Common myeloid progenitor, CD34-positive (primary cell): ENCODE measurements around the gene TEX11.
"Not testable (repeated sequence)": the region's sequence is repeated elsewhere in the genome, so short reads cannot be mapped to it uniquely, and the experiment has no call there.

Source experiments
- CTCF ChIA-PET: fragments of 350-600 bp; sonication (Branson Sonifier 250); formaldehyde crosslinking; loops from one replicate; lab custom pipeline; 2021; ENCODE audit warnings: antibody characterized with exemption; lab: Charles Lee
- POLR2A ChIA-PET: fragments of 350-600 bp; sonication (Branson Sonifier 250); formaldehyde crosslinking; loops from one replicate; lab custom pipeline; 2021; ENCODE audit warnings: antibody characterized with exemption; lab: Charles Lee
- DNase-seq, 3 donors: peaks; one replicate each; pipeline versions ENCODE4 v3.0.0 to v3.0.0-alpha.2; 2013
- H3K27ac ChIP-seq, 2 experiments: 1 replicate in 1 of 2; 2 replicates in 1 of 2; pipeline ENCODE4 v1.7.0; 2013; ENCODE audit warnings: inconsistent platforms in 2 of 2, low read length in 2 of 2, mild to moderate bottlenecking in 2 of 2, low read depth in 1 of 2, moderate library complexity in 1 of 2; ENCODE audit not compliant: severe bottlenecking in 2 of 2, insufficient read depth in 1 of 2, poor library complexity in 1 of 2
- H3K27me3 ChIP-seq, 5 experiments: replicated peaks in 2 of 5; 1 replicate in 3 of 5; 2 replicates in 2 of 5; pipeline versions ENCODE4 v1.6.1 to v1.7.0; 2013; ENCODE audit warnings: low read length in 4 of 5, mild to moderate bottlenecking in 2 of 5, moderate library complexity in 2 of 5, inconsistent platforms in 1 of 5; ENCODE audit not compliant: insufficient read depth in 5 of 5, control insufficient read depth in 4 of 5
- H3K36me3 ChIP-seq, 4 experiments: 1 replicate in 2 of 4; 2 replicates in 2 of 4; pipeline versions ENCODE4 v1.6.1 to v1.7.0; 2013; ENCODE audit warnings: low read length in 3 of 4, control low read depth in 1 of 4, mild to moderate bottlenecking in 1 of 4; ENCODE audit not compliant: control insufficient read depth in 4 of 4, insufficient read depth in 4 of 4
- H3K4me1 ChIP-seq, 4 experiments: 1 replicate in 3 of 4; 2 replicates in 1 of 4; pipeline versions ENCODE4 v1.6.1 to v1.7.1; 2013; ENCODE audit warnings: low read length in 3 of 4, mild to moderate bottlenecking in 3 of 4, control low read depth in 1 of 4, inconsistent platforms in 1 of 4, moderate library complexity in 1 of 4; ENCODE audit not compliant: control insufficient read depth in 4 of 4, insufficient read depth in 4 of 4; ENCODE audit errors: control extremely low read depth in 1 of 4
- H3K4me3 ChIP-seq, 7 experiments: 1 replicate in 4 of 7; 2 replicates in 3 of 7; pipeline versions ENCODE4 v1.5.1 to v1.7.0; 2013; ENCODE audit warnings: mild to moderate bottlenecking in 7 of 7, low read length in 6 of 7, moderate library complexity in 6 of 7, inconsistent platforms in 2 of 7, low read depth in 2 of 7, control low read depth in 1 of 7; ENCODE audit not compliant: insufficient read depth in 4 of 7, control insufficient read depth in 1 of 7; ENCODE audit errors: extremely low read depth in 1 of 7
- H3K9me3 ChIP-seq, 5 experiments: 1 replicate in 4 of 5; 2 replicates in 1 of 5; pipeline versions ENCODE4 v1.6.1 to v1.7.1; 2013; ENCODE audit warnings: low read length in 4 of 5, mild to moderate bottlenecking in 2 of 5, inconsistent platforms in 1 of 5, low read depth in 1 of 5, moderate library complexity in 1 of 5; ENCODE audit not compliant: control insufficient read depth in 4 of 5, insufficient read depth in 2 of 5; ENCODE audit errors: control extremely low read depth in 1 of 5
- WGBS: methylation state at CpG from one replicate; pipeline ENCODE4 v1.1.5; 2013; ENCODE audit not compliant: insufficient coverage; 5-methylcytosine and 5-hydroxymethylcytosine counted together

Gene TEX11

DNA sequence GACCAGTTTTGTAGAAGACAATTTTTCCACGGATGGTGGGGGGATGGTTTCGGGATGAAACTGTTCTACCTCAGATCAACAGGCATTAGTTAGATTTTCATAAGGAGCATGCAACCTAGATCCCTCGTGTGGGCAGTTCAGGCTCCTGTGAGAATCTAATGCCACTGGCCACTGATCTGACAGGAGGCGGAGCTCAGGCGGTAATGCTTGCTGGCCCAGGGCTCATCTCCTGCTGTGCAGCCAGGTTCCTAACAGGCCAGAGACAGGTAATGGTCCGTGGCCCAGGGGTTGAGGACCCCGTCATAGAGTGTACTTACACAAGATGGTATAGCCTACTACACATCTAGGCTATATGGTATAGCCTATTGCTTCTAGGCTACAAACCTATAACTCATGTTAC is 7.0 kb downstream of the TEX11 start:
- Histone ChIP-seq H3K27ac (no peak overlapping the region), H3K9me3 (no peaks in the 10 kb centered on the region), H3K27me3 (no peaks in the 10 kb centered on the region), H3K36me3 (no peaks in the 10 kb centered on the region), H3K4me1 (no peaks in the 10 kb centered on the region), H3K4me3 (no peak overlapping the region)
- WGBS: 75% methylated on average over 5 of the region's 7 CpGs
- POLR2A ChIA-PET: no interaction called here
- no peak for DNase-seq
- CTCF ChIA-PET: no interaction called here

DNA sequence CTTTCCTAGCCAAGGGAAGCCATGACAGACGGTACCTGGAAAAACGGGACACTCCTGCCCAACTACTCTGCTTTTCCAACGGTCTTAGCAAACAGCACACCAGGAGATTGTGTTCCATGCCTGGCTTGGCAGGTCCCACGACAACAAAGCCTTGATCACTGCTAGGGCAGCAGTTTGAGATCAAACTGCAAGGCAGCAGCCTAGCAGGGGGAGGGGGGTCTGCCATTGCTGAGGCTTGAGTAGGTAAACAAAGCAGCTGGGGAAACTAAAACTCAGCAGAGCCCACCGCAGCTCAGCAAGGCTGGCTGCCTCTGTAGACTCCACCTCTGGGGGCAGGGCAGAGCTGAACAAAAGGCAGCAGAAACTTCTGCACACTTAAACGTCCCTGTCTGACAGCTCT is 18.1 kb downstream of the TEX11 start:
- WGBS: 54% methylated on average over 3 of the region's 6 CpGs
- H3K4me1 ChIP-seq, CTCF ChIA-PET: not testable (repeated sequence)

DNA sequence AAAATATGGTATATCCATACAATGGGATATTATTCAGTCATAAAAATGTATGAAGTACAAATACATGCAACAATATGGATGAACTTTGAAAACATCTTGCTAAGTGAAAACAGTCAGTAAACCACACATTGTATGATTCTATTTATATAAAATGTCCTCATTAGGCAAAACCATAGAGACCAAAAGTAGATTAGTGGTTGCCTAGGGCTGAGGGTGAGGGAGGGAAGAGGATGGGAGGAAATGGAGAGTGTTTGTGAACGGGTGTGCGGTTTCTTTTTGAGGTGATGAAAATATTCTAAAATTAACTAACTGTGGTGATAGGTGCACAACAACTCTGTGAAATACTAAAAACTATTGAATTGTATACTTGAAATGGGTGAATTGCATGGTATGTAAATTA is 29.6 kb downstream of the TEX11 start:
- CTCF ChIA-PET: no interaction called here
- Histone ChIP-seq H3K9me3 (no peaks in the 10 kb centered on the region), H3K27me3 (no peaks in the 10 kb centered on the region), H3K27ac (no peak overlapping the region), H3K4me3 (no peak overlapping the region), H3K36me3 (no peaks in the 10 kb centered on the region), H3K4me1 (no peaks in the 10 kb centered on the region)
- POLR2A ChIA-PET: no interaction called here
- no peak for DNase-seq
- WGBS: no CpG with 5 or more reads among the region's 2 CpGs

More for the DNA sequence above, 18.1 kb downstream of the TEX11 start:
- H3K36me3 ChIP-seq, H3K27me3 ChIP-seq, H3K4me3 ChIP-seq, DNase-seq, H3K9me3 ChIP-seq, H3K27ac ChIP-seq, POLR2A ChIA-PET: not testable (repeated sequence)

DNA sequence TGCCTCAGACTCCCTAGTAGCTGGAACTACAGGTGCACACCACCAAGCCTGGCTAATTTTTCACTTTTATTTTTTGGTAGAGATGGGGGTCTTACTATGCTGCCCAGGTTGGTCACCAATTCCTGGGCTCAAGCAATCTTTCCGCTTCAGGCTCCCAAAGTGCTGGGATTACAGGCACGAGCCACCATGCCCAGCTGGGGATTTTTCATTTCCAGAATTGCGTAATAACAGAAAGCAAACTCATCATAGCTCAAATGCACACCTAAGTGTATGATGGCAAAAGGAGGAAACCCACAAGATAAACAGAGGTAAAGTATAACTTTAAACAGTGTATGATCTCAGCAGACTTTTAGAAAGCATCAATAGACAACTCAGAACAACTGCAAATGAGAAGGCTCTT is 56.2 kb downstream of the TEX11 start:
- Histone ChIP-seq H3K27me3 (no peaks in the 10 kb centered on the region), H3K4me1 (no peaks in the 10 kb centered on the region), H3K9me3 (no peaks in the 10 kb centered on the region), H3K4me3 (no peak overlapping the region), H3K36me3 (no peaks in the 10 kb centered on the region), H3K27ac (no peak overlapping the region)
- DNase-seq: no peak
- CTCF ChIA-PET: no interaction called here
- WGBS: 100% methylated on average over 2 of the region's 3 CpGs
- POLR2A ChIA-PET: no interaction called here

DNA sequence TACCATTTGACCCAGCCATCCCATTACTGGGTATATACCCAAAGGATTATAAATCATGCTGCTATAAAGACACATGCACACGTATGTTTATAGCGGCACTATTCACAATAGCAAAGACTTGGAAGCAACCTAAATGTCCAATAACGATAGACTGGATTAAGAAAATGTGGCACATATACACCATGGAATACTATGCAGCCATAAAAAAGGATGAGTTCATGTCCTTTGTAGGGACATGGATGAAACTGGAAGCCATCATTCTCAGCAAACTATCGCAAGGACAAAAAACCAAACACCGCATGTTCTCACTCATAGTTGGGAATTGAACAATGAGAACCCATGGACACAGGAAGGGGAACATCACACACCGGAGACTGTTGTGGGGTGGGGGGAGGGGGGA is 64.4 kb downstream of the TEX11 start:
- H3K27me3 ChIP-seq, H3K27ac ChIP-seq, H3K36me3 ChIP-seq, CTCF ChIA-PET, H3K4me3 ChIP-seq, H3K9me3 ChIP-seq, H3K4me1 ChIP-seq, DNase-seq: not testable (repeated sequence)
- no CpG with 5 or more reads among the region's 6 CpGs for WGBS
- POLR2A ChIA-PET: interaction anchor here (0.6 kb wide), 1 partner anchor 1348 kb away, joined by 4 read pairs; no protein-coding TSS in a partner anchor

DNA sequence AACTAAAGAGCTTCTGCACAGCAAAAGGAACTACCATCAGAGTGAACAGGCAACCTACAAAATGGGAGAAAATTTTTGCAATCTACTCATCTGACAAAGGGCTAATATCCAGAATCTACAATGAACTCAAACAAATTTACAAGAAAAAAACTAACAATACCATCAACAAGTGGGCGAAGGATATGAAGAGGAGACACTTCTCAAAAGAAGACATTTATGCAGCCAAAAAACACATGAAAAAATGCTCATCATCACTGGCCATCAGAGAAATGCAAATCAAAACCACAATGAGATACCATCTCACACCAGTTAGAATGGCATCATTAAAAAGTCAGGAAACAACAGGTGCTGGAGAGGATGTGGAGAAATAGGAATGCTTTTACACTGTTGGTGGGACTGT is 64.9 kb downstream of the TEX11 start:
- H3K4me1 ChIP-seq, H3K4me3 ChIP-seq, H3K27ac ChIP-seq, CTCF ChIA-PET, H3K9me3 ChIP-seq, H3K36me3 ChIP-seq, DNase-seq, H3K27me3 ChIP-seq, POLR2A ChIA-PET: not testable (repeated sequence)
- WGBS: no CpG with 5 or more reads among the region's 1 CpG

DNA sequence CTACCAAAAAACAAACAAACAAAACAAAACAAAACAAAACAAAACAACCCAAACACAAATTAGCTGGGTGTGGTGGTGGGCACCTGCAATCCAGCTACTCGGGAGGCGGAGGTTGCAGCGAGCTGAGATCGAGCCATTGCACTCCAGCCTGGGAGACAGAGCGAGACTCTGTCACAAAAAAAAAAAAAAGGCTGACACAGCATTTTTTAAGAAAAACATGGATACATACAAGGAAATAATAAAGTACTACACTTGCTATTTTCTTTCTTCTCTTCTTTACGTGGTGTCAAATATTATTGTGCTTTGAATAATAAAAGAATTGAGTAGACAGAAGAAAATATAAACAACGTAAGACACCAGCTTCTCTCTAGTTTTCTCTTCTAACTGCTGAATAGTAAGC is 73.9 kb downstream of the TEX11 start:
- ChIA-PET CTCF (no interaction called here), POLR2A (no interaction called here)
- Histone ChIP-seq H3K36me3 (no peaks in the 10 kb centered on the region), H3K4me1 (no peaks in the 10 kb centered on the region), H3K27ac (no peak overlapping the region), H3K27me3 (peaks cover 0 to 2% (median 0%) of the 10 kb centered on the region in 5 experiments), H3K4me3 (no peak overlapping the region), H3K9me3 (no peaks in the 10 kb centered on the region)
- 90% methylated on average over 2 of the region's 7 CpGs for WGBS
- no peak for DNase-seq
